ENCODE results near the gene PCP4L1.

DNA sequence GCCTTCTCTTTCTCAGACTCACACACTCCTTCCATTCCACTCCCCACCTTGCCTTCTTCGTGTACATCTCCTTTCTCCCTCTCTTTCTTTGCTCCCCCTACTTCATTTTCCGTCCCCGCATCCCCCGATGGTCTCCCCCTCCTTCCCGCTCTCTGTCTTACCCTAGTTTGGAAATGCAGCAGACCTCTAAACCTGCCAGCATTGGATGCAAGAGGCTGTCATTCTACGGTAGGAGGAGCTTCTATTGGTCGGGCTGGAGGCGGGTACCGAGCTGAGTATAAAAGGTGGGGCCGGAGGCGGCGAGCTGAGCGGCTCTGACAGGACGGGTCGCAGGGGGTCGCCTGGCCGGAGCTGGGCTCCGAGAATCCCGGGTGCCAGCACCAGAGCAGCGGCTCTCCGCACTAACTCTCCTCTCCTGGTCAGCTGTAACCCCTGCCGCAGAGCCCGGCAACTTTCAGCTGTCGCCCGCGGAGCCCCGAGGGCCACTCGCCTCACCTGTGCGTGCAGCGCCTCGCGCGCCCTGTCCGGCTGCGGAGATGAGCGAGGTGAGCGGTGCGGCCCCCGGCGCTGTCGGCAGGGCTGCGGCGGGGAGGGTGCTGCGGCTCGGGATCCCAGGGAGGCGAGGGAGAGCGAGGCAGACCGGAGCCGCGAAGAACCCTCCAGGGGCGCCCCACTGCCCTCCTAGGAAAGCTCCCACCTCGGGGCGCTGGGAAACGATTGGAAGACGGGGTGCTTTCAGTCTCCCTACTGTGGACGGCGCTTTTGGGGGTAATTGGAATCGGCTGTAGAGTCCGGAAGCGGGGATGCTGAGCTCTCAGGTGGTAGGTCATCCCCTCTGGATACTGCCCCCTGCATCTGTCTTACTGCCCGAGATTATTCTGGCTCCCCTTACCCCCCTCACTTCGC, at the start of gene PCP4L1:
- no peak for TF ChIP-seq POLR2A (IDR thresholded peaks at IDR 0.05)
- TF ChIP-seq, protein P1, sequence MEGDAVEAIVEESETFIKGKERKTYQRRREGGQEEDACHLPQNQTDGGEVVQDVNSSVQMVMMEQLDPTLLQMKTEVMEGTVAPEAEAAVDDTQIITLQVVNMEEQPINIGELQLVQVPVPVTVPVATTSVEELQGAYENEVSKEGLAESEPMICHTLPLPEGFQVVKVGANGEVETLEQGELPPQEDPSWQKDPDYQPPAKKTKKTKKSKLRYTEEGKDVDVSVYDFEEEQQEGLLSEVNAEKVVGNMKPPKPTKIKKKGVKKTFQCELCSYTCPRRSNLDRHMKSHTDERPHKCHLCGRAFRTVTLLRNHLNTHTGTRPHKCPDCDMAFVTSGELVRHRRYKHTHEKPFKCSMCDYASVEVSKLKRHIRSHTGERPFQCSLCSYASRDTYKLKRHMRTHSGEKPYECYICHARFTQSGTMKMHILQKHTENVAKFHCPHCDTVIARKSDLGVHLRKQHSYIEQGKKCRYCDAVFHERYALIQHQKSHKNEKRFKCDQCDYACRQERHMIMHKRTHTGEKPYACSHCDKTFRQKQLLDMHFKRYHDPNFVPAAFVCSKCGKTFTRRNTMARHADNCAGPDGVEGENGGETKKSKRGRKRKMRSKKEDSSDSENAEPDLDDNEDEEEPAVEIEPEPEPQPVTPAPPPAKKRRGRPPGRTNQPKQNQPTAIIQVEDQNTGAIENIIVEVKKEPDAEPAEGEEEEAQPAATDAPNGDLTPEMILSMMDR (IDR thresholded peaks at IDR 0.05 in 8 of 11, conservative IDR thresholded peaks at IDR 0.05 in 3 of 11), result no peak

Measured in spleen (tissue), 7 donors.